T-helper 17 cell (primary cell): ENCODE data around the gene CCDC158. TPM values are rescaled to one million over a fixed set of nuclear protein-coding genes. Genes with fewer than 3 reads are reported as not detected.
"Not testable (repeated sequence)": the region's sequence is repeated elsewhere in the genome, so short reads cannot be mapped to it uniquely, and the experiment has no call there.

ENCODE experiments used
- ATAC-seq: fragments of 150-1000 bp; cut with Tn5 transposase; 2 replicates; pipeline ENCODE4 v1.10.0; 2021; ENCODE audit warnings: mild to moderate bottlenecking, moderate library complexity
- DNase-seq, 3 donors: peaks; one replicate each; pipeline versions ENCODE4 v3.0.0 to v3.0.0-alpha.2; 2020 to 2021
- H3K9me3 ChIP-seq: one replicate; pipeline ENCODE4 v1.7.0; 2013; ENCODE audit warnings: low read length, mild to moderate bottlenecking; ENCODE audit not compliant: control insufficient read depth, poor library complexity, severe bottlenecking
- H3K27ac Mint-ChIP-seq: one replicate; pipeline ENCODE4 v1.8.0; 2022; ENCODE audit warnings: mild to moderate bottlenecking, moderate library complexity, mixed read lengths
- H3K27me3 Mint-ChIP-seq: one replicate; pipeline ENCODE4 v1.8.0; 2022; ENCODE audit warnings: mixed read lengths
- H3K36me3 Mint-ChIP-seq: one replicate; pipeline ENCODE4 v1.8.0; 2022; ENCODE audit warnings: low read depth, mixed read lengths
- H3K4me1 Mint-ChIP-seq: one replicate; pipeline ENCODE4 v1.8.0; 2022; ENCODE audit warnings: mild to moderate bottlenecking, mixed read lengths
- H3K4me3 Mint-ChIP-seq: one replicate; pipeline ENCODE4 v1.8.0; 2022; ENCODE audit warnings: mild to moderate bottlenecking, moderate library complexity, mixed read lengths
- total RNA-seq, 4 donors: library from RNA in 2 of 4; stranded (reverse) in 2 of 4; gene quantifications; one replicate each; pipeline ENCODE4 v1.2.3 and lab custom pipeline; 2022 to 2026

Gene CCDC158
- total RNA-seq, 2 donors from 2014 or later = not detected

DNA sequence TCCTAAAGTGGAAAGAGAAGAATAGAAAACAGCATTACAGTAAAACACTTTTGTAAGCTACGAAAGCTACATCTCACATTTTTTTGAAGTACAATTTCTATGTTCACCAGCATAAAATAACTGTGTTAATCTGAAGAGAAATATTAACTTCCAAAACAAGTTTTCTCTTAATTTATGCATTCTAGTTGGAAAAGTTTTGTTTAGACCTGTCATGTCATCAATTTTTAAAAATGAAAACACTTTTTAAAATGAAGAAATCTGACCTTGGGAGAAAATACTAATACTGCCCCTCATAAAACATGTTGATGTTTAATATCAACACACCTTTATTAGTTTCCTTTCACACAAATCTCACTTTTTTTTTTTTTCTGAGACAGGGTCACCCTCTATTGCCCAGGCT lies 45.2 kb downstream of the CCDC158 start:
- Mint-ChIP-seq H3K27me3 (peaks cover 4% of the 10 kb centered on the region), H3K4me1 (no peaks in the 10 kb centered on the region), H3K27ac (no peak overlapping the region), H3K4me3 (no peak overlapping the region), H3K36me3 (no peaks in the 10 kb centered on the region)
- ATAC-seq (no peak), DNase-seq (no peak)
- no peaks in the 10 kb centered on the region for H3K9me3 ChIP-seq

- no peaks in the 10 kb centered on the region for H3K9me3 ChIP-seq
- Mint-ChIP-seq H3K36me3 (no peaks in the 10 kb centered on the region), H3K4me3 (no peak overlapping the region), H3K4me1 (no peaks in the 10 kb centered on the region), H3K27me3 (peaks cover 12% of the 10 kb centered on the region), H3K27ac (no peak overlapping the region)
- DNase-seq (no peak), ATAC-seq (no peak)
Observed at GRCh38 chr4:76374798-76375197, 46.1 kb downstream of the CCDC158 start.

DNA sequence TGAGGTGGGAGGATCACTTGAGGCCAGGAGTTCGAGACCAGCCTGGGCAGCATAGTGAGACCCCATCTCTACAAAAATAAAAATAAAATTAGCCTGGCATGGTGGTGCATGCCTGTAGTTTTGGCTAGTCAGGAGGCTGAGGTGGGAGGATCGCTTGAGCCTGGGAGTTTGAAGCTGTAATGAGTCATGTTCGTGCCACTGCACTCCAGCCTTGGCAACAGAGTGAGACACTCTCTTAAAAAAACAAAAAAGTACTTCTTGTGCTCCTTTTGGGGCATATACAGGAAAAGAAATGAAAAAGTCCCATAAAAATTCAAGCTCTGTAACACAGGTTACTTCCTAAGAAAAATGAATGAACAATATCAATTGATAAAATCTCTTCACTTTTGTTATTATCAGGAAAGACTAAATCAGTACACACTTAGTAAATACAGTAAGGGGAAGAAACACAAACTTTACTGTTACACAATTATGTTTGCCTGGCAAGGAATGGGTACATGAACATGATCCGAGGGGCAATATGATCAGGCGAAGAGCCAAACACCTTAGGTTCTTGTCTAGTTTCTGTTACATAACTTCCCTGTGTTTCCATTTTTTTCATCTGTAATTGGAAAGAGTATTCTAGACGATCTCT lies 46.9 kb downstream of the CCDC158 start:
- ATAC-seq = no peak
- Mint-ChIP-seq H3K27ac (no peak overlapping the region), H3K4me3 (no peak overlapping the region)

GRCh38 chr4:76366737-76367136 lies 54.2 kb downstream of the CCDC158 start:
- ATAC-seq = no peak
- H3K4me1 Mint-ChIP-seq = peaks cover 2% of the 10 kb centered on the region
- H3K4me3 Mint-ChIP-seq = no peak overlapping the region

More for the DNA sequence above, 46.9 kb downstream of the CCDC158 start:
- no peak for DNase-seq
- H3K36me3 Mint-ChIP-seq = no peaks in the 10 kb centered on the region
- H3K4me1 Mint-ChIP-seq = no peaks in the 10 kb centered on the region
- peaks cover 14% of the 10 kb centered on the region for H3K27me3 Mint-ChIP-seq
- H3K9me3 ChIP-seq = no peaks in the 10 kb centered on the region

DNA sequence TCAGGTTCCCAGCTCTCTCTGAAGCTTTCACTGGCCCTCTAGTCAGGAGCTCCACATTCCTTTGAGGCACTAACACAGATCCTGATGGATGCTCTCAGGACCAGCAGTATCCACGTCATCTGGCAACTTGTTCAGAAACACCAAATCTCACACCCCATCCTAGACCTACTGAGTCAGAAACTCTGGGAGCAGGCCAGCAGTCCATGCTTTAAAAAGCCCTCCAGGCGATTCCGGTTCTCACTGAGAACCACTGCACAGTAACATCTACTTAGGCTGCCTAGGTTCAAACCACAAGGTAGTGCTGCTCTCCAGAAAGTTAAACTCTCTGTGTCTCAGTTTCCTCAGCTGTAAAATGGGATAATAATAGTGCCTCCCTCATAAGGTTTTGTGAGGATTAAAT lies 55.3 kb downstream of the CCDC158 start:
- peaks cover 42% of the 10 kb centered on the region for H3K27me3 Mint-ChIP-seq
- peaks cover 2% of the 10 kb centered on the region for H3K4me1 Mint-ChIP-seq
- no peak for DNase-seq
- no peaks in the 10 kb centered on the region for H3K9me3 ChIP-seq
- ATAC-seq = no peak
- H3K4me3 Mint-ChIP-seq = no peak overlapping the region
- H3K36me3 Mint-ChIP-seq = no peaks in the 10 kb centered on the region
- no peak overlapping the region for H3K27ac Mint-ChIP-seq

More at GRCh38 chr4:76366737-76367136, 54.2 kb downstream of the CCDC158 start:
- no peak for DNase-seq
- H3K9me3 ChIP-seq = no peaks in the 10 kb centered on the region
- H3K36me3 Mint-ChIP-seq = no peaks in the 10 kb centered on the region
- H3K27me3 Mint-ChIP-seq = peaks cover 42% of the 10 kb centered on the region
- no peak overlapping the region for H3K27ac Mint-ChIP-seq

DNA sequence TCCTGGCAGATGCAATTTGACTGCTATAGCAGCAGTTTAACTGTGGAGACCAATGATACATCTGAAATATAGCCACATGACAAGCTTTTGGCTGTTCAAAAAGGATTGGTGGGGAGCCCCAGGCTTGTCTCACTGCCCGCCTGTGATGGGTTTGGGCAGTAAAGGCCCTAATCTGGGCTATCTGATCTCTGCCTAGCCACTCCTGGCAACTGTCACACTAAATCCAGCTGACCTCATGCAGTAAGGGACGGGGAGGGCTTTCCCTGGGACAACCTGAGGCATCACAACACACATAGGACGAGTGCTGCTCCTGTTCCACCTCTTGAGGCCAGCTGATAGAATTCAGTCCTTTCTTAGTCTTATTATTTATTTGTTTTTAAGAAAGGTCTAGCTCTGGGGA lies 56.2 kb downstream of the CCDC158 start:
- H3K27ac Mint-ChIP-seq = no peak overlapping the region
- H3K27me3 Mint-ChIP-seq = peaks cover 34% of the 10 kb centered on the region
- no peaks in the 10 kb centered on the region for H3K9me3 ChIP-seq
- no peaks in the 10 kb centered on the region for H3K36me3 Mint-ChIP-seq
- H3K4me3 Mint-ChIP-seq = no peak overlapping the region
- DNase-seq (no peak), ATAC-seq (no peak)
- peaks cover 2% of the 10 kb centered on the region for H3K4me1 Mint-ChIP-seq

- Mint-ChIP-seq H3K27ac (no peak overlapping the region), H3K27me3 (peaks cover 33% of the 10 kb centered on the region), H3K4me1 (peaks cover 2% of the 10 kb centered on the region), H3K4me3 (no peak overlapping the region), H3K36me3 (peaks cover 3% of the 10 kb centered on the region)
- no peaks in the 10 kb centered on the region for H3K9me3 ChIP-seq
- ATAC-seq = no peak
- no peak for DNase-seq
Observed at GRCh38 chr4:76363556-76364290, 57.2 kb downstream of the CCDC158 start.

DNA sequence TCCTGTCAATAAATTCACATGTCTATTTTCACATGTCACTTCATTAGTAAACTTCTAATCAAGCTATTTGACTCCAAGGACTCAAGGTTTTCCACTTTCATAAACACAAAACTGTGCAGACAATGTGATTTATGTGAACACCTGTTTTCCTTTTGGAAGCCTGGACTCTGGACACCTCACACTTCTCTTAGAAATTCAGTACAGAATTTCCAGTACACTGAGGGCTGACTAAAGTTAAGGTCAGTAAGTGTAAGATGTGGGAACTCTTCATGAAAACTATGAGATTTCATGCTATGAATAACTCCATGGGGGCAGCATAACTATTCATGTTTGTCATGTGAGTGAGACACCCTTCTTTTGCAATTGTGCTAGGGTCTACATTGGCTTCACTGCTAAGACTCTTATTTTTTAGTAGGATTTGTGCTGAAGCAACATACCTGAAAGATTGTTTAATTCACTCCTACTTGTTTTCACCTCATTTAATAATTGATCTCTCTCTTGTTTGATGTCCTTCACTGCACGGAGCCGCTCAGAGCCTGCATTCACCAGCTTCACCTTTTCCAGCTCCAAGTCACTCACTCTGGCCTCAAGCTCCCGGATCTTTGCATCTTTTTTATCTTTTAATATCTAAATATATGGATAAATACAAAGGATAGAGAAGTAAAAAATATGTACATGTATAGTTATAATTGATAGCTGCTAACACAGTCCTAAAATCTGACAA lies 59.1 kb downstream of the CCDC158 start:
- H3K36me3 Mint-ChIP-seq = peaks cover 3% of the 10 kb centered on the region
- no peak overlapping the region for H3K27ac Mint-ChIP-seq
- ATAC-seq (no peak), DNase-seq (no peak)
- H3K4me1 Mint-ChIP-seq = peaks cover 2% of the 10 kb centered on the region
- no peaks in the 10 kb centered on the region for H3K9me3 ChIP-seq
- no peak overlapping the region for H3K4me3 Mint-ChIP-seq
- peaks cover 22% of the 10 kb centered on the region for H3K27me3 Mint-ChIP-seq

GRCh38 chr4:76359881-76360466 lies 61.0 kb downstream of the CCDC158 start:
- H3K36me3 Mint-ChIP-seq, H3K4me3 Mint-ChIP-seq, ATAC-seq, H3K9me3 ChIP-seq, DNase-seq, H3K4me1 Mint-ChIP-seq, H3K27ac Mint-ChIP-seq: not testable (repeated sequence)
- peaks cover 11% of the 10 kb centered on the region for H3K27me3 Mint-ChIP-seq

DNA sequence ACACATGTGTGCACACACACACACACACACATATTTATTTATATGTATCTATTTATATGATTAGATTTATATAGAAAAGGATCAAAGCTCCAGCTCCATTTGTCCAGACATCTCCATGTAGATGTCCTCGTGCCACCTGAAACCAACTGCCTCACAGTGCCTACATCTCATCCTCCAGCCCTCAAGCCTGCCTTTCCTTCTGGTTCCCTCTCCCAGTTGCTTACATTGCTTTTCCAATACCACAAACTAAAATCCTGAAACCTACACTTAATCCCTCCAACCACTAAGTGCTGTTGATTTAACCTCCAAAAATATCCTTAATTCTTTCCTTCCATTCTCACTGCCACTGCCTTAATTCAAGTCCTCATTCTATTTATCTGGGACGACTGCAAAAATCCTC lies 63.0 kb downstream of the CCDC158 start:
- Mint-ChIP-seq H3K27me3 (no peaks in the 10 kb centered on the region), H3K27ac (no peak overlapping the region), H3K4me1 (peaks cover 7% of the 10 kb centered on the region), H3K4me3 (no peak overlapping the region), H3K36me3 (peaks cover 3% of the 10 kb centered on the region)
- no peaks in the 10 kb centered on the region for H3K9me3 ChIP-seq
- no peak for DNase-seq
- no peak for ATAC-seq

DNA sequence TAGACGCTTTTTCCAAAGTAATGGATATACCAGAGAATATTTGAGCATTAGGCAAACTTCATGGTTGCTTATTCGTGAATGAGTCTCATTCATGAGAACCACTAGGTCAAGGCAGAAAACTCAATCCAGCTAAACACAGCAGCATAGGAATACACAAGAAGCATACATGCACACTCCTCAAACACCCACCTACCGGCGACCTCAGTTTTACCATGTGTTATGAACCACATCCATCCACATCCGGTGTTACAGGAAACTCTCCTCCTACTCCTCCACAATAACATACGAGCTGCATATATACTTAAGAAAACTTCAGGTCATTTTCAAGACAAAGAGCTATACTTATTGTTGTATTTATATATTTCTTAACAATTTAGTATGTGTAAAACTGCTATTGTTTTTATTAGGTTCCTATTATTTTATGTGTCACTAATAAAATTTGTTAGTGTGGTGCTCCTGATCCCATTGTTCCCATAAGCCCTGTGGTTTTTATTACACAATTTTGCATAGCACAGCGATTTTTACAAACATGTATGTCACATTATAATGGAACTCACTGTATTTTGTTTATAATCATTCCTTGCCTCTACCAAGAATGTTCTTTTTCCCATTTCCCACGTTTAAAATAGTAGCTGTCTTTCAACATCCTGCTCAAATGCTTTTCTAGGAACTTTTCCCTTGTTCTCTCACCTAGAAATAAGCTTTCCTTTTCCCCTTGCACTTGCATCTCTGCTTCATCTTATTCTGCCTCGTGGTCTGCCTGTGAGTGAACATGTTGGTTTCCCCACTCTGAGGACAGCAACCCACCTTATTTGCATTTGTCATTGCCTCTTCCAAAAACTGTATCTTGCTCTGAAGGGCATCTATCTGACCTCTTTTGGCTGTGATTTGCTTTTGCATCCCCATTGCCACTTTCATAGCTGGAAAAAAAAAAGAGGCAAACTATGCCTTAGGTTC lies 66.1 kb downstream of the CCDC158 start:
- Mint-ChIP-seq H3K4me1 (peaks cover 7% of the 10 kb centered on the region), H3K27me3 (no peaks in the 10 kb centered on the region), H3K27ac (no peak overlapping the region), H3K4me3 (no peak overlapping the region), H3K36me3 (peaks cover 3% of the 10 kb centered on the region)
- DNase-seq (no peak), ATAC-seq (peak; percentile 41)
- H3K9me3 ChIP-seq = no peaks in the 10 kb centered on the region

DNA sequence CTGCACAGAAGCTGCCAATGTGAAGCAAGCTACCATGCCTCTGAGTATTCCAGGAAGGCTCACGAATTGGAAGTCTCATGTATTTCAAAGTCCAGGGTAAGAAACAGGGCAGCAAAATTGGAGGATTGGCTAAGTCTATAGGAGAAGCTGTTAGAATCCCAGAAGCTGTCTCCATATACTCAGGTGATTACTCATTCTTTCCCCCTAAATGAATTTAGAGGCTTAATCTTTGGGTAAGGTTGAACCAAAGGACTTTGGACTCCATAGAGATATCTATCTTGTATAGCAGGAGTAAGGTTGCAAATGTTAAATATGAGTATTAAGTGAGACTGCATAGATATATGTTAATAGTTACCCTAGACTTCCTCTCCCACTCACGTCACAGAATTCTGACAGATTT lies 78.1 kb downstream of the CCDC158 start:
- Mint-ChIP-seq H3K36me3 (peaks cover 4% of the 10 kb centered on the region), H3K4me1 (no peaks in the 10 kb centered on the region), H3K4me3 (no peak overlapping the region), H3K27me3 (peaks cover 30% of the 10 kb centered on the region), H3K27ac (no peak overlapping the region)
- H3K9me3 ChIP-seq = no peaks in the 10 kb centered on the region
- ATAC-seq (no peak), DNase-seq (no peak)
